ENCODE measurements around the gene CDK2.
"Not testable (repeated sequence)": the region's sequence is repeated elsewhere in the genome, so short reads cannot be mapped to it uniquely, and the experiment has no call there.

CDK2 gene

DNA sequence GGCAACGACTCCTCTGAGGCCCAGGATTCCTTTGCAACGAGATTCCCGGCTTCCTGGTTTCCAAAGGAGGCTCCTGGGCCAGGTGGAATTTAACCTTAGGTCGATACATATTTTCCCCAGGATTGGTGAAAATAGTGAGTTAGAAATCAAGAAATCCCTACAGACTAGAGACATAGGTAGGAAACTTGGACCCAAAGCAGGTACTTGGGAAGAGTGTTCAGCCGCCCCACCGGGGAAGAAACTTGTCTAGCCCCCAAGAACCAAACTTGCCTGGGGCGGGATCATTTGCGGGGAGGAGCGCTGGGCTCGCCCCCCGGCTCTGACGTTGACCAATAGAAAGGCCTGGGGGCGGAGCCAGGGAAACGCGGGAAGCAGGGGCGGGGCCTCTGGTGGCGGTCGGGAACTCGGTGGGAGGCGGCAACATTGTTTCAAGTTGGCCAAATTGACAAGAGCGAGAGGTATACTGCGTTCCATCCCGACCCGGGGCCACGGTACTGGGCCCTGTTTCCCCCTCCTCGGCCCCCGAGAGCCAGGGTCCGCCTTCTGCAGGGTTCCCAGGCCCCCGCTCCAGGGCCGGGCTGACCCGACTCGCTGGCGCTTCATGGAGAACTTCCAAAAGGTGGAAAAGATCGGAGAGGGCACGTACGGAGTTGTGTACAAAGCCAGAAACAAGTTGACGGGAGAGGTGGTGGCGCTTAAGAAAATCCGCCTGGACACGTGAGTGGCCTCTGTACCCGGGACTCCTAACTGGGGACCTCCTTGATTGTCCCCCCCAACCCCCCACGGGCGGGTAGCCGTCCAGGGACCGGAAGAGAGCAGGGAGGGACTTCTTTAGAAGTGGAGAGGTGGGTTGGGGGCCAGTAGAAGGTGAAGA, at the start of gene CDK2:
CDK2 (plus strand) TSS at position 423 of the 874 bp plus-strand sequence; CDS start at position 602, 179 bp downstream.
- DNase-seq = peak; percentile 53 to 81

GRCh38 chr12:55919032-55919431, 47.6 kb upstream of the CDK2 start:
- DNase-seq = not testable (repeated sequence)

- no peak for DNase-seq
These were observed 44.5 kb upstream of the CDK2 start for GRCh38 chr12:55922126-55922525.

GRCh38 chr12:55923648-55924047, 43.0 kb upstream of the CDK2 start:
- not testable (repeated sequence) for DNase-seq

DNA sequence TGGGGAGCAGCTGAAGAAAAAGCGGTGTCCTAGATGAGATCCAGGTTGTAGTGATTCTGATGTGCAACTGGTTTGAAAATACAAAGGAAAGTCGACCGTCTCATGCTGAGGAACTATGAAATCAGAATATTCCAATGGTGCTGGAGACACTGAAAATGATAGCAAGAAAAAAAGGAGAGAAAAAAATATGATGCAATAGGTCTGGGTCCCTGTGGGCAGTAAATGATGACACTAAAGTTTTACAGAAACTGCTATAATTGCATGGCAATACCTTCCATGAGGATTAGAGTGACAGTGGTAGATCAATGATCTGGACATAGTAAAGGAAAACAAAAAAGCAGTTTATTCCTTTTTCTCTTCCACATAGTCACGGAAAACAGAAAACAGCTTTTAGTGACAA, 41.3 kb upstream of the CDK2 start:
- DNase-seq = no peak

DNA sequence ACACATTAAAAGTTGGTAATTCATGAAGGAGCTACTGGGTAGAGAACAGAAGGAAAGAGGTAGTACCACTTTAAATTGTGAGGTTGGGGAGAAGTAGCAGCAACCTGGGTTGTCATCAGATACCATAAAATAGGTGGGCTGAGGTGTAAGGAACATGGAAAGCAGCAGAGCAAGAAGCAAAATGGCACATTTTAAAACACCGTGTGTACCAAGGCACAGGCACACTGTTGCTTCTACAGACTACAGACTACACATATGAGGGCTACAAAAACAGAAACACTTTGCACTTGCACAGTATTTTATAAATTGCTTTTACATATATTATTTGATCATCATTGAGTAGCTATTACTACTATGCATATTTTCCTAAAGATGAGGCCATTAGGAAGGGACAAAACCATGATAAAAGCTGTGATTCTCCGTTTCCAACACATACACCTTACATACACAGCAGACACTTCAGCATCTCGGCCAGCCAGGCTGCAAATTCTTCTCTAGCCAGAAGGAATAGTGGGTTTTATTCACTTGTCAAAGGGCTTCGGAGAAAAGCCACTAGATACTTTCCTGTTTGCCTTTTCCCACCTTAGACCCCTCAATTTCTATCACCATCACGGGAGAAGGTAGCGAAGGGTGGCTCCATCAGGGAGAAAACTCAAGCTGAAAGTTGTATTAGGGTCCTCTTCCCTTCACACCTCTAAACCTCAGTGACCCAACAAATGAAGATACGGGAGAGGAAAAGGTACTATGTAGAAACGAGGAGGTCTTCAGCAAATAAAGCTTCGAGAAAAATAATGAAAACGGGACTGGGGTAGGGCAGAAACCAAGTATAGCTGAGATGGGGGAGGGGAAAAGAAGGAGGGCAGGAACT, 40.5 kb upstream of the CDK2 start:
- no peak for DNase-seq

GRCh38 chr12:55926738-55927587, 39.7 kb upstream of the CDK2 start:
- DNase-seq = peak; percentile 88 to 90

- peak; percentile 34 to 70 for DNase-seq
These were observed 38.8 kb upstream of the CDK2 start, which contains the start of gene PYM1 for GRCh38 chr12:55927588-55928502. Gene PYM1 (minus strand): TSS chr12:55927894. CDS start chr12:55927761, 133 bp downstream.

GRCh38 chr12:55929306-55929791, 37.3 kb upstream of the CDK2 start:
- DNase-seq = no peak

DNA sequence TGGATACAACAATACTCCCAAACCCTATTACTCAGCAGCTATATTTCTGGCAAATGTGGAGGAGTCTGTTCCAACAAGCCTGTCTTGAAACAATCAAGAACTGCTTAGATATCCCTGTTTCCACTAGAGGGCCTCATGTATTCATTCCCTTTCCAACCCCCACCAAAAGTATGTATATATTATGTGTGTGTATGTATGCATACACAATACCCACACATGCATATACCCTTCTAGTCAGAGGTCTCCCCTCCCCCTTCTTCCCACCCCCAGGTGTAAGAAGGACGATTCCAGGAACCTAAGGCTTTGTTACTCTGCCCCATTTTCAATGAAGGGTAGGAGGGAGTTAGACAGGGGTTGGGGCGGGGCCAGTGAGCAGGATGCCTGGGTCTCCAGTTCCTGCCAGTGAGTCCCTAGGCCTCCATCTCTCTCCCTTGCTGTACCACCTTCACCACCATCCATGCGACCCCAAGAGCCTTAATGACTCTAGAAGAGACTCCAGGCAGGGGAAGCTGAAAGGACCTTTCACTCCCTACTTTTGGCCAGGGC, 35.8 kb upstream of the CDK2 start, which contains the start of gene DGKA:
DGKA (plus strand) TSS at position 392 of the 546 bp plus-strand sequence. CDS start 5,342 bp downstream, outside the sequence.
- DNase-seq = peak; percentile 40 to 69

DNA sequence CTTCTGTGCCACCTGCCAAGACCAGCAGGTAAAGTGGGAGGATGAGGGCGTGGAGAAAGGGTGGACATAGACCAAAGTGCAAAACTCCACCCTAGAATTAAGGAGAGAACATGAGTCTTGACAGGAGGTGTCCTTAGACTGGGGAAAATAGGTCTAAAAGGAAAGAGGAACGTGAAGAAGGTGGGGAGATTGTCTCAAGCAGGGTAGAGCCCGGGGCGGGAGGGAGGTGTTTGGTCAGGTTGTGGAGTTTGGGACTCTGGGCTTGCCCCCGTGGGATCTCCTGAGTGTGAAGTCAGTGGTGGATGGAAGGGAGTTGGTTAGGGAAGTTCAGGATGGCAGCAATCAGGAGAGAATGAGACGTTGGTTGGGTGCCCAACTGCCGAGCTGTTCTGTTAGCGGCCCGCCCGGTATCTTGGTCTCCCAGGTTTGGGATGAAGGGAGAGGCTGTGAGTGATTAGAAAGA, 35.3 kb upstream of the CDK2 start:
- no peak for DNase-seq

- DNase-seq = peak in 1 of 2 experiments; percentile 13
These were observed 34.7 kb upstream of the CDK2 start for GRCh38 chr12:55931780-55932550.

DNA sequence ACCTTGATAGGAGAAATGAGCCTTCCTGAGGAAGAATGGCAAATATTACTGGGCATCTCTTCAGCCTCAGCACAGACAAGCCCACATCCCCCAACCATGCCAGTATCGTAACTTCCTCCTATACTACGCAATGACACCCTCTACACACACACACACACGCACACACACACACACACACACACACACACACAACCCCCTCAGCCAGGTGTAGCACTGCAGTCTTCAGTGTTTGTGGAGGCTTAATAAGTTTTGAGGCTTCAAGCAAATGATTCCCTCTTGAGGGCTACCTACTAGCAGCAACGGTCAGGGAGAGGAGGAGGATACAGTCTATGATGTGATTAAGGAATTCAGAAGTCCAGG, 34.1 kb upstream of the CDK2 start:
- DNase-seq = peak in 1 of 2 experiments; percentile 10

- no peak for DNase-seq
These were observed 33.3 kb upstream of the CDK2 start for GRCh38 chr12:55933169-55933798.

- no peak for DNase-seq
These were observed 32.6 kb upstream of the CDK2 start for GRCh38 chr12:55933799-55934742.

DNA sequence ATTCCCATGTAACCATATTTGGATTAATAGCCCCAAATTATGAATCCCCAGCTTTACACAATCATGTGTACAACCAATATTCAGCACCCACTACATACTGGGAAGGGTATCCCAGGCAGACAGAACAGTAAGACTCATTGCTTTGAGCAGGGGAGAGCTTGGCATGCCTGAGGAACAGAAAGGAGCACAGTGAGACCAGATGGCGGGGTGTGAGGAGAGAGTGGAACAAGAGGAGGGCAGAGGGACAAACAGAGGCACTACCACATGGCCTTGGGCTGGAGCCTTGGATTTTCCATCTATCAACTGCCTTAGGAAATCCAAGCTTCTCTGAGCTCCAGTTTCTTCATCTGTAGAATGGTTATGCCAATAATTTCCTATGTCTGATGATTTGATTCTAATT, 31.9 kb upstream of the CDK2 start:
- no peak for DNase-seq

- no peak for DNase-seq
These were observed 30.9 kb upstream of the CDK2 start for GRCh38 chr12:55935738-55936151.

- no peak for DNase-seq
These were observed 28.6 kb upstream of the CDK2 start for GRCh38 chr12:55937981-55938380.
